DOHH2 (cell line): ENCODE data around the gene ZDHHC9.
A peak's percentile ranks its signal among the peaks of the same experiment; 100 is the strongest.

Source experiments
- H3F3A ChIP-seq: fragments of 200-600 bp; sonication (generic), shearing (Covaris generic); 2 replicates; pipeline ENCODE4 v1.6.0; 2016; ENCODE audit warnings: antibody characterized with exemption, mild to moderate bottlenecking; ENCODE audit not compliant: control insufficient read depth, insufficient read depth
- H3K27ac ChIP-seq: fragments of 200-600 bp; sonication (generic); 2 replicates; pipeline ENCODE4 v1.5.1; 2014; ENCODE audit warnings: low read depth, mild to moderate bottlenecking, low read length, moderate library complexity
- H3K27me3 ChIP-seq: fragments of 200-600 bp; sonication (generic); 2 replicates; pipeline ENCODE4 v1.6.1; 2014; ENCODE audit warnings: mild to moderate bottlenecking, low read length, mixed read lengths; ENCODE audit not compliant: control insufficient read depth
- H3K36me3 ChIP-seq: fragments of 200-600 bp; sonication (generic); 2 replicates; pipeline ENCODE4 v1.6.1; 2014; ENCODE audit warnings: mild to moderate bottlenecking, low read length, moderate library complexity, mixed read lengths; ENCODE audit not compliant: control insufficient read depth
- H3K4me1 ChIP-seq: fragments of 200-600 bp; sonication (generic); 2 replicates; pipeline ENCODE4 v1.6.1; 2014; ENCODE audit warnings: mild to moderate bottlenecking, low read length, mixed read lengths; ENCODE audit not compliant: control insufficient read depth
- H3K4me2 ChIP-seq: fragments of 200-600 bp; sonication (generic); 2 replicates; pipeline ENCODE4 v1.6.0; 2014; ENCODE audit warnings: mild to moderate bottlenecking, low read length, moderate library complexity
- H3K4me3 ChIP-seq: fragments of 200-600 bp; sonication (generic); 2 replicates; pipeline ENCODE4 v1.5.1; 2014; ENCODE audit warnings: mild to moderate bottlenecking, low read length, mixed read lengths
- H3K79me2 ChIP-seq: fragments of 200-600 bp; sonication (generic); 2 replicates; pipeline ENCODE4 v1.6.1; 2014; ENCODE audit warnings: mild to moderate bottlenecking, low read length, mixed read lengths; ENCODE audit not compliant: control insufficient read depth
- H3K9me2 ChIP-seq: fragments of 200-600 bp; sonication (generic); replicated peaks from 2 replicates; pipeline ENCODE4 v1.6.1; 2014; ENCODE audit warnings: mild to moderate bottlenecking, low read length, mixed read lengths; ENCODE audit not compliant: control insufficient read depth
- H3K9me3 ChIP-seq: fragments of 200-600 bp; sonication (generic); 2 replicates; pipeline ENCODE4 v1.6.1; 2014; ENCODE audit warnings: antibody characterized with exemption, low read length, mixed read lengths; ENCODE audit not compliant: control insufficient read depth, insufficient read depth
- H4K20me1 ChIP-seq: fragments of 200-600 bp; sonication (generic); 2 replicates; pipeline ENCODE4 v1.6.0; 2014; ENCODE audit warnings: low read depth, mild to moderate bottlenecking, antibody characterized with exemption, low read length, moderate library complexity; ENCODE audit not compliant: control insufficient read depth, insufficient read depth
- CTCF ChIP-seq: fragments of 200-600 bp; sonication (generic); IDR thresholded peaks from one replicate; pipeline ENCODE4 v1.5.1; 2014; ENCODE audit warnings: antibody characterized with exemption, mild to moderate bottlenecking, low read depth, low read length; ENCODE audit not compliant: poor library complexity, severe bottlenecking
- EZH2phosphoT487 ChIP-seq: fragments of 200-600 bp; sonication (generic); IDR thresholded peaks from 2 replicates; pipeline ENCODE4 v1.6.1; 2017; ENCODE audit warnings: borderline replicate concordance, mild to moderate bottlenecking, antibody characterized with exemption, low read length, moderate library complexity, mixed read lengths

ZDHHC9 gene

GRCh38 chrX:129777218-129778030 lies 66.3 kb downstream of the ZDHHC9 start:
- peak overlapping the region; percentile 97 for H3K4me3 ChIP-seq
- peaks cover 7% of the 10 kb centered on the region for H3F3A ChIP-seq
- H3K4me1 ChIP-seq: peaks cover 80% of the 10 kb centered on the region
- H3K27ac ChIP-seq: peak overlapping the region; percentile 94
- TF ChIP-seq CTCF: no peak
- no peak for TF ChIP-seq EZH2phosphoT487
- peak overlapping the region; percentile 97 for H3K4me2 ChIP-seq
- H3K27me3 ChIP-seq: no peaks in the 10 kb centered on the region
- H3K9me2 ChIP-seq: no peaks in the 10 kb centered on the region
- H3K9me3 ChIP-seq: no peaks in the 10 kb centered on the region
- peaks cover 42% of the 10 kb centered on the region for H3K79me2 ChIP-seq
- H3K36me3 ChIP-seq: peaks cover 23% of the 10 kb centered on the region
- H4K20me1 ChIP-seq: peaks cover 6% of the 10 kb centered on the region

- peak overlapping the region; percentile 94 for H3K27ac ChIP-seq
Observed at GRCh38 chrX:129773649-129774458, 69.8 kb downstream of the ZDHHC9 start.

GRCh38 chrX:129772796-129773431 lies 70.8 kb downstream of the ZDHHC9 start:
- Histone ChIP-seq H3K27ac (peak overlapping the region; percentile 94), H3K4me1 (peaks cover 97% of the 10 kb centered on the region), H3K27me3 (no peaks in the 10 kb centered on the region), H3K9me3 (no peaks in the 10 kb centered on the region), H3K36me3 (peaks cover 8% of the 10 kb centered on the region), H3K79me2 (peaks cover 4% of the 10 kb centered on the region; the same call in 1 of the 2 replicates), H3K9me2 (no peaks in the 10 kb centered on the region), H3K4me2 (peak overlapping the region; percentile 61), H3F3A (peaks cover 8% of the 10 kb centered on the region), H4K20me1 (no peaks in the 10 kb centered on the region), H3K4me3 (peak overlapping the region; percentile 47)
- no peak for TF ChIP-seq CTCF
- no peak for TF ChIP-seq EZH2phosphoT487

More at GRCh38 chrX:129773649-129774458, 69.8 kb downstream of the ZDHHC9 start:
- TF ChIP-seq EZH2phosphoT487 (no peak), CTCF (no peak)
- Histone ChIP-seq H3K27me3 (no peaks in the 10 kb centered on the region), H3K36me3 (peaks cover 4% of the 10 kb centered on the region), H3K79me2 (peaks cover 8% of the 10 kb centered on the region), H3K4me3 (peak overlapping the region; percentile 47), H3K9me3 (no peaks in the 10 kb centered on the region), H3K9me2 (no peaks in the 10 kb centered on the region), H3K4me2 (peak overlapping the region; percentile 61), H4K20me1 (no peaks in the 10 kb centered on the region), H3F3A (peaks cover 10% of the 10 kb centered on the region), H3K4me1 (peaks cover 97% of the 10 kb centered on the region)
